H1 (cell line): ENCODE measurements around the gene PLA2G4F. TPM values are rescaled to one million over a fixed set of nuclear protein-coding genes. Genes with fewer than 3 reads are reported as not detected.
A peak's percentile ranks its signal among the peaks of the same experiment; 100 is the strongest.

Source experiments
- CTCF ChIA-PET: fragments of 300-600 bp; sonication (Branson Sonifier 250); formaldehyde crosslinking; loops from one replicate; lab custom pipeline; 2021; ENCODE audit not compliant: partially characterized antibody; lab: Charles Lee
- POLR2A ChIA-PET: fragments of 300-600 bp; sonication (Branson Sonifier 250); formaldehyde crosslinking; loops from one replicate; lab custom pipeline; 2021; ENCODE audit warnings: inconsistent platforms; ENCODE audit not compliant: partially characterized antibody; lab: Charles Lee
- DNase-seq, 2 experiments: peaks; one replicate each; pipeline versions ENCODE4 v3.0.0 to v3.0.0-alpha.2; 2010 to 2022; ENCODE audit warnings: low spot score in 2 of 2, low read depth in 1 of 2, mixed read lengths in 1 of 2
- FAIRE-seq: peaks from 2 replicates; lab custom pipeline; 2011; peaks lifted over from hg19 to GRCh38; lab: Jason Lieb, UNC
- H2AFZ ChIP-seq: 2 replicates; pipeline ENCODE4 v1.8.1; 2012; ENCODE audit warnings: low read length, inconsistent platforms
- H2AK5ac ChIP-seq: 2 replicates; pipeline ENCODE4 v1.6.1; 2013; ENCODE audit warnings: low read depth, low read length
- H2BK120ac ChIP-seq: replicated peaks from 2 replicates; pipeline ENCODE3; 2013; ENCODE audit warnings: low read depth, low read length, inconsistent platforms
- H2BK12ac ChIP-seq: 2 replicates; pipeline ENCODE4 v1.6.1; 2013; ENCODE audit warnings: low read depth, low read length
- H2BK15ac ChIP-seq: 2 replicates; pipeline ENCODE4 v1.6.1; 2013; ENCODE audit warnings: low read length
- H2BK20ac ChIP-seq: 2 replicates; pipeline ENCODE4 v1.6.1; 2013; ENCODE audit warnings: low read length
- H2BK5ac ChIP-seq: 2 replicates; pipeline ENCODE4 v1.6.1; 2013; ENCODE audit warnings: low read depth, low read length
- H3K14ac ChIP-seq: 2 replicates; pipeline ENCODE4 v1.6.1; 2013; ENCODE audit warnings: inconsistent platforms; ENCODE audit not compliant: insufficient read length
- H3K18ac ChIP-seq: 2 replicates; pipeline ENCODE4 v1.6.1; 2013; ENCODE audit warnings: low read length; ENCODE audit errors: extremely low read depth
- H3K23ac ChIP-seq: 2 replicates; pipeline ENCODE4 v1.6.1; 2013; ENCODE audit warnings: inconsistent platforms; ENCODE audit not compliant: insufficient read length
- H3K23me2 ChIP-seq: 2 replicates; pipeline ENCODE4 v1.6.1; 2013; ENCODE audit warnings: low read depth, low read length
- H3K27ac ChIP-seq: 2 replicates; pipeline ENCODE4 v1.6.1; 2011; ENCODE audit warnings: low read depth, low read length, inconsistent platforms
- H3K27me3 ChIP-seq, 4 experiments: replicated peaks in 1 of 4; 1 replicate in 1 of 4; 2 replicates in 3 of 4; pipeline versions ENCODE4 v1.6.1 to v1.8.1; 2011 to 2013; ENCODE audit warnings: low read length in 3 of 4, mild to moderate bottlenecking in 3 of 4, inconsistent platforms in 2 of 4, mixed read lengths in 2 of 4, moderate library complexity in 1 of 4; ENCODE audit not compliant: control insufficient read depth in 3 of 4, insufficient read depth in 3 of 4; ENCODE audit errors: extremely low read depth in 1 of 4
- H3K36me3 ChIP-seq, 4 experiments: 2 replicates each; pipeline versions ENCODE4 v1.6.1 to v1.8.1; 2011 to 2013; ENCODE audit warnings: mild to moderate bottlenecking in 4 of 4, low read length in 3 of 4, moderate library complexity in 2 of 4, control low read depth in 1 of 4, inconsistent platforms in 1 of 4; ENCODE audit not compliant: insufficient read depth in 4 of 4, control insufficient read depth in 2 of 4
- H3K4ac ChIP-seq: replicated peaks from 2 replicates; pipeline ENCODE3; 2013; ENCODE audit warnings: low read length, low read depth, mixed read lengths, inconsistent platforms; ENCODE audit not compliant: insufficient read length
- H3K4me1 ChIP-seq, 4 experiments: replicated peaks in 1 of 4; 1 replicate in 1 of 4; 2 replicates in 3 of 4; pipeline versions ENCODE4 v1.6.1 to v1.8.1; 2011 to 2013; ENCODE audit warnings: low read length in 3 of 4, inconsistent platforms in 2 of 4, mixed read lengths in 1 of 4; ENCODE audit not compliant: insufficient read depth in 4 of 4, control insufficient read depth in 3 of 4
- H3K4me2 ChIP-seq, 2 experiments: 2 replicates each; pipeline versions ENCODE4 v1.6.1 to v1.8.1; 2011 to 2013; ENCODE audit warnings: low read depth in 2 of 2, low read length in 2 of 2, control low read depth in 1 of 2, inconsistent platforms in 1 of 2, mild to moderate bottlenecking in 1 of 2; ENCODE audit not compliant: insufficient read depth in 1 of 2
- H3K4me3 ChIP-seq, 4 experiments: fragments of 200-600, 300-600 bp in 1 of 4; sonication (generic), shearing (Covaris generic), sonication (Bioruptor Twin) in 1 of 4; 2 replicates each; pipeline versions ENCODE4 v1.5.1 to v1.8.1; 2011 to 2016; ENCODE audit warnings: low read length in 4 of 4, low read depth in 3 of 4, control low read depth in 2 of 4, inconsistent platforms in 2 of 4, mild to moderate bottlenecking in 2 of 4, mixed read lengths in 1 of 4, moderate library complexity in 1 of 4; ENCODE audit not compliant: insufficient read depth in 2 of 4; ENCODE audit errors: extremely low read depth in 1 of 4
- H3K56ac ChIP-seq: replicated peaks from 2 replicates; pipeline ENCODE3; 2013; ENCODE audit warnings: low read depth, mild to moderate bottlenecking, mixed read lengths, low read length, inconsistent platforms; ENCODE audit not compliant: insufficient read length
- H3K79me1 ChIP-seq: 2 replicates; pipeline ENCODE4 v1.6.1; 2013; ENCODE audit warnings: low read depth, low read length, control low read depth
- H3K79me2 ChIP-seq, 2 experiments: 2 replicates each; pipeline versions ENCODE4 v1.6.1 to v1.8.1; 2012 to 2013; ENCODE audit warnings: low read length in 2 of 2, mild to moderate bottlenecking in 2 of 2, inconsistent platforms in 1 of 2; ENCODE audit not compliant: insufficient read depth in 2 of 2, control insufficient read depth in 1 of 2
- H3K9ac ChIP-seq, 4 experiments: replicated peaks in 1 of 4; 1 replicate in 1 of 4; 2 replicates in 3 of 4; pipeline versions ENCODE4 v1.6.1 to v1.8.1; 2011 to 2013; ENCODE audit warnings: low read depth in 3 of 4, low read length in 3 of 4, control low read depth in 2 of 4, mild to moderate bottlenecking in 2 of 4, moderate library complexity in 2 of 4, inconsistent platforms in 1 of 4; ENCODE audit errors: extremely low read depth in 1 of 4
- H3K9me3 ChIP-seq, 2 experiments: 2 replicates each; pipeline versions ENCODE4 v1.6.1 to v1.8.1; 2012 to 2013; ENCODE audit warnings: mild to moderate bottlenecking in 2 of 2, moderate library complexity in 2 of 2, control low read depth in 1 of 2, inconsistent platforms in 1 of 2, low read depth in 1 of 2, low read length in 1 of 2, mixed read lengths in 1 of 2; ENCODE audit not compliant: insufficient read depth in 2 of 2
- H4K20me1 ChIP-seq, 2 experiments: replicated peaks in 1 of 2; 2 replicates each; pipeline versions ENCODE3 to v1.8.1; 2011 to 2013; ENCODE audit warnings: inconsistent platforms in 2 of 2, low read length in 2 of 2, mild to moderate bottlenecking in 1 of 2; ENCODE audit not compliant: insufficient read depth in 2 of 2, control insufficient read depth in 1 of 2
- H4K5ac ChIP-seq: 2 replicates; pipeline ENCODE4 v1.6.1; 2013; ENCODE audit warnings: low read length, low read depth, mixed read lengths, inconsistent platforms; ENCODE audit not compliant: insufficient read length
- H4K8ac ChIP-seq: 2 replicates; pipeline ENCODE4 v1.8.0; 2013; ENCODE audit warnings: mild to moderate bottlenecking, moderate library complexity, low read length, inconsistent platforms; ENCODE audit not compliant: insufficient read depth; ENCODE audit errors: extremely low read depth
- H4K91ac ChIP-seq: replicated peaks from 2 replicates; pipeline ENCODE3; 2013; ENCODE audit warnings: low read length, mixed read lengths, inconsistent platforms; ENCODE audit not compliant: insufficient read length
- BACH1 ChIP-seq: IDR thresholded peaks from 2 replicates; pipeline ENCODE4 v1.6.1; 2012; ENCODE audit warnings: low read length, improper control_type of control experiment
- GTF2F1 ChIP-seq: IDR thresholded peaks from 2 replicates; pipeline ENCODE4 v1.6.1; 2012; ENCODE audit warnings: low read depth, low read length, improper control_type of control experiment, borderline replicate concordance
- MAFK ChIP-seq: IDR thresholded peaks from 2 replicates; pipeline ENCODE4 v1.6.1; 2012; ENCODE audit warnings: low read depth, mild to moderate bottlenecking, improper control_type of control experiment, low read length
- RAD21 ChIP-seq, 2 experiments: IDR thresholded peaks in 1 of 2; conservative IDR thresholded peaks in 1 of 2; 2 replicates each; pipeline ENCODE4 v1.6.1; 2011; ENCODE audit warnings: low read depth in 2 of 2, low read length in 2 of 2, improper control_type of control experiment in 1 of 2, inconsistent platforms in 1 of 2, mild to moderate bottlenecking in 1 of 2, moderate library complexity in 1 of 2
- RXRA ChIP-seq: IDR thresholded peaks from 2 replicates; pipeline ENCODE4 v1.6.1; 2011; ENCODE audit warnings: low read depth, mild to moderate bottlenecking, low read length, moderate library complexity; ENCODE audit not compliant: insufficient read depth
- SIX5 ChIP-seq: IDR thresholded peaks from 2 replicates; pipeline ENCODE4 v1.6.1; 2011; ENCODE audit warnings: mild to moderate bottlenecking, low read depth, low read length
- TAF1 ChIP-seq: IDR thresholded peaks from 2 replicates; pipeline ENCODE4 v1.6.1; 2011; ENCODE audit warnings: mild to moderate bottlenecking, low read depth, low read length
- TCF12 ChIP-seq: IDR thresholded peaks from 2 replicates; pipeline ENCODE4 v1.6.1; 2011; ENCODE audit warnings: low read depth, mild to moderate bottlenecking, low read length
- WGBS, 2 experiments: shearing (Covaris generic) in 1 of 2; methylation state at CpG; one replicate each; pipeline versions ENCODE4 v1.1.6 to v1.1.7; 2013 to 2015; ENCODE audit warnings: low lambda C conversion rate in 2 of 2, mixed read lengths in 2 of 2, inconsistent platforms in 1 of 2, low coverage in 1 of 2, missing lambda C conversion rate in 1 of 2; ENCODE audit not compliant: insufficient replicate concordance in 2 of 2, insufficient coverage in 1 of 2, insufficient read length in 1 of 2; ENCODE audit errors: extremely low coverage in 1 of 2, missing lambda C conversion rate in 1 of 2; 5-methylcytosine and 5-hydroxymethylcytosine counted together
- polyA plus RNA-seq, 7 experiments: library from polyadenylated mRNA; depleted of rRNA in 3 of 7; stranded (reverse) in 5 of 7; unstranded in 2 of 7; fragments of >200 nt in 5 of 7; fragments of 200-250 nt in 2 of 7; gene quantifications; 1 replicate in 5 of 7; 2 replicates in 1 of 7; 4 replicates in 1 of 7; pipeline versions ENCODE4 v1.2.1 to v1.2.3, GENCODE V29; 2011 to 2013; ENCODE audit warnings: missing spikeins in 2 of 7, mixed read lengths in 2 of 7
- total RNA-seq: library from RNA; stranded (reverse); fragmentation: NEBNext Ultra II Directional; extraction: Animal tissue kit (Norgen Biotek cat#: 25700); gene quantifications from 2 replicates; pipeline ENCODE4 v1.2.1, GENCODE V29; 2021

The PLA2G4F gene
- total and polyA plus RNA-seq, 2 of the 8 experiments (the other 6 are each of a cell fraction or from before 2014, with no cell fraction given): not detected

GRCh38 chr15:42119446-42119760 is 37.0 kb downstream of the PLA2G4F start:
- H3K56ac ChIP-seq: no peak overlapping the region
- 92% methylated on average over 4 of the region's 5 CpGs; no CpG with 5 or more reads in 1 of the 2 experiments for WGBS, 2 experiments
- no peaks in the 10 kb centered on the region for H3K9me3 ChIP-seq
- no peaks in the 10 kb centered on the region for H4K20me1 ChIP-seq
- peaks cover 0 to 6% (median under 1%) of the 10 kb centered on the region in 4 experiments; a peak in 3 of 7 replicates for H3K4me1 ChIP-seq
- no peak overlapping the region for H3K27ac ChIP-seq
- H4K8ac ChIP-seq: no peak overlapping the region
- H3K9ac ChIP-seq: no peak overlapping the region
- no peak overlapping the region for H2AK5ac ChIP-seq
- H3K23me2 ChIP-seq: no peaks in the 10 kb centered on the region
- H3K14ac ChIP-seq: no peak overlapping the region
- H3K79me1 ChIP-seq: no peaks in the 10 kb centered on the region
- H2BK20ac ChIP-seq: no peak overlapping the region
- H4K91ac ChIP-seq: no peak overlapping the region
- H2BK12ac ChIP-seq: peak overlapping the region; percentile 19; the same call in 1 of the 2 replicates
- no peak overlapping the region for H2BK120ac ChIP-seq
- H4K5ac ChIP-seq: no peak overlapping the region
- H3K4ac ChIP-seq: no peak overlapping the region
- ChIA-PET POLR2A (interaction anchor here (1.4 kb wide), 1 partner anchor 19 kb away, joined by 4 read pairs; no protein-coding TSS in a partner anchor), CTCF (interaction anchor here (1.0 to 5.1 kb wide), 8 partner anchors 11 to 130 kb away, joined by 4 to 43 read pairs (median 7); no protein-coding TSS in a partner anchor)
- H3K4me2 ChIP-seq: 0 out of 4 replicates have a peak overlapping the region, but pooled peaks of 1 of the 2 experiments have one; percentile 6
- no peaks in the 10 kb centered on the region for H3K79me2 ChIP-seq
- peak overlapping the region; percentile 88 for H2BK15ac ChIP-seq
- no peak overlapping the region for H3K4me3 ChIP-seq
- DNase-seq (no peak), FAIRE-seq (no peak)
- 0 out of 2 replicates have a peak overlapping the region, but pooled peaks have one; percentile 41 for H2BK5ac ChIP-seq
- no peak overlapping the region; the same call in 1 of the 2 replicates for H3K18ac ChIP-seq
- no peak overlapping the region for H3K23ac ChIP-seq
- TF ChIP-seq MAFK: no peak
- TF ChIP-seq TCF12: no peak
- no peak for TF ChIP-seq GTF2F1
- TF ChIP-seq BACH1: no peak
- TF ChIP-seq SIX5: no peak
- TF ChIP-seq RXRA: no peak
- TF ChIP-seq TAF1: no peak
- TF ChIP-seq RAD21 (IDR thresholded peaks at IDR 0.05 in 1 of 2, conservative IDR thresholded peaks at IDR 0.05 in 1 of 2; ENCODE audit: low read depth in 2 of 2, low read length in 2 of 2): no peak
- TF ChIP-seq, all 59 proteins: peak for 0
- Histone ChIP-seq H3K36me3 (no peaks in the 10 kb centered on the region), H3K27me3 (no peaks in the 10 kb centered on the region), H2AFZ (peak overlapping the region; percentile 92)
